HG02885 (cell line): Measurements from ENCODE around the gene ZDHHC14.
"Not testable (repeated sequence)": the region's sequence is repeated elsewhere in the genome, so short reads cannot be mapped to it uniquely, and the experiment has no call there.

Experiments used
- ATAC-seq: cut with Tn5 transposase; IDR thresholded peaks from one replicate; pipeline ENCODE4 v1.9.1; 2021; ENCODE audit warnings: mild to moderate bottlenecking; ENCODE audit not compliant: unreplicated experiment, poor library complexity

Gene ZDHHC14

DNA sequence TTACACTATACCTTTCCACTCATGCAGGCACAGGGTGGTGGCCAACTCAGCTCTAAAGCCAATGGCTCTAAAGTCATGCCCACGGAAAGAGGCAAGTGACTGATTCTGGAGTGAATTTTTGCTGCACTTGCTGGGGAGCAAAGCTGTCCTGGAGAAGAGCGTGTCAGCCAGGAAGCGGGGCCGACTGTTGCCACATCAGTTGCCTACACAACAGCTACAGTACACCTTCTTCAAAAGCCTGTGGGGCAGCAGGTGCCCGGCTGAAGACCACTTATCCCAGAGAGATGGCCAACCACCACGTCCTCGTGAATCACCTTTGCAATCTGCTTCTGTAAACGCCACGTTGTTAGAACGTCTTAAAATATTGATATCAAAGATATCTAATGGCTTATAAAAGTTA, 179.1 kb downstream of the ZDHHC14 start:
- ATAC-seq = not testable (repeated sequence)

DNA sequence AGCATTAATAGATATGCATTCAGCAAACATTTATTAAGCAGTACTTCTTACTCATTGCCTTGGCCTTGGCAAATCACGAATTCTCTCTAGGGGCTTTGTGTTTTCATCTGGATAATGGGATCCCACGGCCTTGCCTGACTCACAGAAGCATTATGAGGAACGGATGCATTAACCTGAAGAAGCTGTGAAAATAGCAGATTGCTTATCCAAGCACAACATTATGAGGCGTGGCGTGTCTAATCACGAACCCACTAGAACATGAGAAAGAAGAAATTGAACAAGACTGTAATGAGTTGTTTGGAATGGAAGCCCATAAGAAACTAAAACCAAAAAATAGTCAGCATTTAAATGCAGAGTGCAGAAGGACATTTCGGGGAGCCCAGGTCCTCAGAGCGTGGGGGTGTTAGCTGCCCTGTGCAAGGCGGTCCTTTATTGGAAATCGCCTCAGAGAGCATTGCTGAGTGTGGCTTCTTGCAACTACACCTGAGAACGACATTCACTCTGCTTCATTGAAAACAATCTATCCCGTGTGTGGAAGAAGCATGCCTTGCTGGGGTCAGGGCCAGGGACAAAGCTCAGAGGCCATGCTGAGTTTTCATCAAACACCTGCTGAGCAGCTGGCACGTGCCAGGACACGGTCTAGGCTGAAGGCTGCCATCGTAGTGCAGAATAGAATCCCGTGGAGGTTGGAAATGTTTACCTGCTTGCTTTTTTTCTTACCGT, 179.9 kb downstream of the ZDHHC14 start:
- no peak for ATAC-seq

DNA sequence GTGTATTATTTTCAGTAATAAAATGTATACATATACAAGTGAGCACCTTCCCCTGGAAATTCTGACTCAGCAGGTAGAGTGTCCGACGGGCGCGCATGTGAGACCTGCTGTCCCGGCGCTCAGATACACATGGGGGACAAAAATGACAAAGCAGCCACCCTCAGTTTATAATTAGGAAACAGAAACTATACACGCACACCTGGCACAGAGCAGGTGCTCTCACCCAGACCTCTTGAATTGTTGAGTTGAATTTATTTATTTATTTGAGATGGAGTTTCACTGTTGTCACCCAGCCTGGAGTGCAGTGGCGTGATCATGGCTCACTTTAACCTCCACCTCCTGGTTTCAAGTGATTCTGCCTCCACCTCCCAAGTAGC, 180.4 kb downstream of the ZDHHC14 start:
- ATAC-seq = peak; percentile 31

DNA sequence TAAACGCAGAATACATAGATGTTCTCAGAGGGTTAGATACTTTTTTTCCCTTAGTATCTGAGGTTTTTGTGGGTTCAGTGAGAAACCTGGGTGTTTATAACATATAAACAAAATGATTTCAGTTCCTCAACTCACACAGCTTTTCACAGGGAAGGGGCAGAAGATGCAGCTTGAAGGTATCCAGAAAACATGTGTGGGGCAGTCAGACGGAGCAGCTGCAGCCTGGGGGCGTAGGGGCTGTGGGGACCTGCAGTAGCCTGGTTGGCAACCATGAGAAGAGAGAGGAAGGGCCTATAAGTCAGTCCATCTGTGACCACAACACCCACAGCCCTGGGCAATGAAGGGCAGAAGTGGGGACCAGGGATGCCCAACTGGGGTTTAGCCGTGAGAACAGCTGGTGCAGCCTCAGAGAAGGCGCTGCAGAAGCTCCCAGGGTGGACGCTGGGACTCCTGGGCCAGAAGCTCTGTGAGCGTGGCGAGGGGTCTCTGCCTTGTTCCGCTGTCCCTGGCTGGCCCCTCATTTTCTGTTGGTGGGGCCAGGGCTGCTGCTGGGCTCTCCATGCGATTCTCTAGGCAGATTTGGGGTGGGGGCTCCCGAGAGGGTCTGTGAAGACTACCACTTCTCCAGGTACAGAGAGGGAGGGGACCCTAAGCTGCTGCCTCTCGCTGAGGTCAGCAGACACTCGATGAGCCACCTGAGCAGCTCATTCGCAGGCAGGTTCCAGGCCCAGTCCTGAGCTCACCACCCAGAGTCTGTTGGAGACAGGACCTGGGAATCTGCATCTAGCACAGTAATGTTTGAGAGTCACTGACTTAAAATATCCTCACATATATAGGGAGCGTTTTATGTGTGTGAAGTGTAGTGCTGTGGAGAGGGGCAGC, 181.2 kb downstream of the ZDHHC14 start:
- peak; percentile 42 for ATAC-seq

DNA sequence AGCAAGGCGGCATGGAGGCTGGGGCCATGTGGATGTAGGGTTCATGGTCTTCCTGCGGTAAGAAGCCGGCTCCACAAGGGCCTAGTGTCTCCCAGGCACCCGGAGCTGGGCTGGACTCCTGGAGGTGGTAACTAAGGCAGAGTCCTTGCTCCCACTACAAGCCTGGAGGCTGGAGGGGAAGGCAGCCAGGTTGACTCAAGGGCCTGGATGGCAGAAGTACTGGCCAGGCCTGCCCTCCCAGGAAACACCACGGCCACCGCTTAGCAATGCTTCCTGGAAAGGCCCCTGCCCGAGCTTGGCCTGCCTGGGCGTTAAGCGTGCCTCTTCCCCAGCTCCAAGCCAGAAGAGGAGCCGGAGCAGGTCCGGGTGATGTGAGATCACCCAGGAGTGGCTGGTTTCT, 182.0 kb downstream of the ZDHHC14 start:
- ATAC-seq = no peak

DNA sequence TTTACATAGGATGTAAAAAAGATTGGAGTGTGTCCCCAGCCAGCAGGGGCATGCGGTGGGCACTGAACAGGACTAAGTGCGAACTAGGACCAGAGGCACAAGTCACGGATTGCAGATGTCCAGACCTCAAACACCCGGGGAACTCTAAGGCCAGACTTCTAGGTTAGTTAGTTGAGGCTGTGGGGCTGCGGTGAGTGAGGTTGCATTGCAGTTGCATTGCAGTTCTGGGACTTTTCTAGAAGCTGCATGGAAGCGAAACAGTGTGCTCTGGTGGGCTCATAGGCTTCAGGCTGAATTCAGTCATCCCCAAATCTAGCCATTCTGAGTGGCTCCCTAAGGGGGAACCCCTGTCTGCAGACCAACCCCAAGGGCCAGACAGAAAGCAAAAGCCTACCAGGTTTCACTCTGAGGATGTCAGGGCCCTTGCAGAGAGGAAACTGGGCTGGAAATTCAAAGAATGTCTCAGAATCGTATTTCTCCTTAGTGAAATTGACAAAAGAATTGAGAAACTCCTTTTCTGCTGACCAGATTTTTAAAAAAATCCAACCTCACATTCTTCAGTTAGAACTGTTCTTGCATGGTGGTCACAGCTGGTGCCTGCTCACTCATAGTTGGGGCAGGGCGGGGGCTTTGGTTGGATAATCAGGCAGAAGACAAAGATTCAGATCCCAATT, 182.8 kb downstream of the ZDHHC14 start:
- ATAC-seq = peak; percentile 69

DNA sequence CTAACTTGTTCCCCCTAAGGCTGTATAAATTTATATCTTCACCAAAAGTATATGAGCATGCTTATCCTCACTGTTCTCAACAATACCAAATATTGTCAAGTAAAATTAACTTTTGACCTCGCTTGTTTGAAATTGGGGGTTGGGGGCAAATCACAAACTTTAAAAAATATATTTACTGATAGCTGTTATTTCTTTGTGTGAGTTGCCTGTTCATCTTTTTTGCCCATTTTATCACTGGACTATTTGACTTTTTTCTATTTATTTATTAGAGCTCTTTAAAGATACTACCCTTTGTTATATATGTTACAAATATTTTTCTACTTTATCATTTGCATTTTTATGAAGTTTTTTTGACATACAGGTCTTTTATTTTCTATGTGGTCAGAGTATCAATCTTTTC, 187.7 kb downstream of the ZDHHC14 start:
- no peak for ATAC-seq

DNA sequence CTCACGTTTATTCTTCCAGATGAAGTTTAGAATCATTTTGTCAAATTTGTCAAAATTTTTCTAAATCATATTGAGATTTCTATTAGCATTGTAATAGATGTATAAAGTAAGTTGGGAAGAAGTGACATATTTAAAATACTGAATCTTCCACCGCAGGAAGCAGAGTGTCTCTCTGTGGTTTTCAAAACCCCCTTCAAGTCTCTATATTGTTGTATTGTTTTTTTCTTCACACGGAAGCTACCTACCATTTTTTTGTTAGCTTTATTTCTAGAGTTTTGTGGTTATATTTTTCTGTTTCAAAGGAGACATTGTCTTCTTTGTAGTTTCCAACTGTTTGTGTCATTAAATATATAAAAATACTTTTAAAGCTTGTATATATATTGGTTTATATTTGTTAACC, 188.6 kb downstream of the ZDHHC14 start:
- peak; percentile 65 for ATAC-seq

DNA sequence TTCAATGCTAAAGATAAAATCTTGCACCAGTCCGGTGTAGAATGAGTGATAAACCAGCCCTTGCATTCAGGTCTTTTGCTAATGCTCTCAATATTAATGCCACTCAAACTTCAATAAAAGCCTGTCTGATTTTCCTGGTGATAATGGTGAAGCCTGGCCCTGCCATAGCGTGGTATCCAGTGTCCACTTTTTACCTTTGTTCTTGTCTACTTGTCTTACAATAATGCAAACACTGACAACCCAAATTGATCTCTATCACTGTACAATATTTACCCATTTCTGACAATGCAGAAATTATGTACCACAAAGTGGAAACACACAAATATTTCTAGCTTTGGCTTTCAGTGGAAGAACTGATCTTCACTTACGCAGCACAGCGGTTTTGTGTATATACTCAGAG, 189.1 kb downstream of the ZDHHC14 start:
- no peak for ATAC-seq

DNA sequence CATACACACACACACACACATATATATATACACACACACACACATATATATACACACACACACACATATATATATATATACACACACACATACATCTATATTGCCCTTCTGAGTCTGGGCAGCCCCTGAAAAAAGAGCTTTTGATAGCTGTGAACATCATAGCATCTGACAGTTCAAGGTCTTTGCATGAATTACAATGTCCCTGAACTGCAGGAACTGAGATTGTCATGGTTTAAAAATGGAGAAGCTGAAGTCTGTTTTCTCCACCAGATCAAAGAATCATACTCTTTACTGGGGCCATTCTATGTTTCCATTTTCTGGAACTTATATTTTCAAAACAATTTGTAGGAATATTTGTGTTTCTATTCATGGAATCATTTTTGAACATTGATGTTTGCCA, 189.8 kb downstream of the ZDHHC14 start:
- no peak for ATAC-seq

DNA sequence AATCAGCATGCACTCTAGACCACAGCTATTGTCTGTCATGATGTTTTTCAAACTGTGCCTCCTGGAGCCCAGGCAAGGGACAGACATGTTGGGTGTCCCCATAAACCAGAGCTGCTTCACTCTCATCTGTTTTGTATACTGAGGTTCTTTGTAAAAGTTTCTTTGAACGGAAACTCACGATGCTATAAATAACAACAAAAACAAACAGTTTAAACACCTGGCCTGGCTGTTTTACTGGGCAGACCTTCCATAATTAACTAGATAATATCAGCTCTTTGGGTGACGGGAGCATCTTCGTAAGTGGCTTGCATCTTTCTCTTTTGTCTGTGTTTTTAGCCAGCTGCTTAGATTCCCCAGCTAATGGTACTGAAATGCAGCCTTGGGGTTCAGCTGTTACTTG, 190.3 kb downstream of the ZDHHC14 start:
- peak; percentile 46 for ATAC-seq

DNA sequence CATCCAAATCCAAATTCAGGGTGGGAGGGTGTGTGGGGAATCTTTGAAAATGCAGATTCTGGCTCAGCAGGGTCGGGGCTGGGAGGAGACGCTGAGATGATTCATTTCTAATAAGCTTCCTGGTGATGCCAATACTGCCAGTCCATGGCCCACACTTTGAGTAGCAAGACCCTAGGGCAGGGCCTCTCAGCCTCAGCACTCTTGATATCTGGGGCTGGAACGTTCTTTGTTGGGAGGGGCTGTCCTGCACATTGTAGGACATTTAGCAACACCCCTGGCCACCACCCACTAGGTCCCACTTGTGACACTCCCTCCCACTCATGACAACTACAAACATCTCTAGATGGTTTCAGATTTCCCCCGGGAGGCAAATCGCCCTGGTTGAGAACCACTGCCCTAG, 191.0 kb downstream of the ZDHHC14 start:
- no peak for ATAC-seq

DNA sequence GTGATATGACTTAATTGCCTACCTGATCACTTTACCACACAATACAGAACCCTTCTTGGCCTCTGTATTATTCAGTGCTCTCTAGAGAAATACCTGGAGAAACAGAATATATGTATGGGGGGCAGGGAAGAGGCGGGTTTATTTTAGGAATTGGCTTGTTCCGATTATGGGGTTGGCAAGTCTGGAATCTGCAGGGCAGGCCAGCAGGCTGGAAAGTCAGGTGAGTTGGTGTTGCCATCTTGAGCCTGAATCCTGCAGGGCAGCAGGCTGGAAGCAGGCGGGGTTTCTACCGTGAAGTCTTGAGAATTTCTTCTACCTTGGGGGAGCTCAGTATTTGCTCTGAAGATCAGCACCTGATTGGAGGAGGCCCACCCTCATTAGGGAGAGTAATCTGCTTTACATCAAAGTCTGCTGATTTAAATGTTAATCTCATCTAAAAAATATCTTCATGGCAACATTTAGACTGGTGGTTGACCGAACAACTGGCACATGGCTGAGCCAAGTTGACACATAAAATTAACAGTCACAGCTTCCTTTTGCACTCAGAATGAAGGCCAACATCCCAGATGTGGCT, 193.9 kb downstream of the ZDHHC14 start:
- ATAC-seq = no peak

DNA sequence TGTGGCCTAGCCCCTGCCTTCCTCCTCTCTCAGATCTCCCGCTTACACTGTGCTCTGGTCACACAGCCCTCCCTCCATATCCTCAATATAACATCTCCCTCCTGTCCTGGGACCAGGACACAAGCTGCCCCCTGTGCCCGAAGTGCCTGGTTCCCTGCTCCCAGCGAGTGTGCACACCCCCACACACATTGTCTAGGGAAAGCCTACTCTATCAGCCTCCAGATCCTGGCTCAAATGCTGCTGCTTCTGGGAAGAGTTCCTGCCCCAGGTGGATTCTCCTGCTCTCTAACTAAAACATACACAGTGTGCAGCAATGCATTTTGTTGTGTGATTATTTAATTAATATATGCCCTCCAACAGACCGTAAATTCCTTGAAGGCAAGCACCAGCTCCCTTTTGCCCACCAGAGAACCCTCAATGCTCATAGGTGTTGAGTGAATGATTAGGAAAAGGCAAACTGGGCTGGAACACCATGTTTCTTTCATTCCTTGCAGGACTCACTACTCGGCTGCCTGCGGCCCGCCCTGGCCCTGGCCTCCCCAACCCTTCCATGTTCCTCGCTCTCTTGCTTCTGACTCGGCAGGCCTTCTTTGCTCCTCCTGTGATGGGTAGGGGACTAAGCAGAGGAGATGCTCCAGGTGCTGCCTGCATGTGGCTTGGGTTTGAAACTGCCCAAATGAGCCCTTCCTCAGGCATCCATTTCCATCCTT, 194.6 kb downstream of the ZDHHC14 start:
- ATAC-seq = no peak

DNA sequence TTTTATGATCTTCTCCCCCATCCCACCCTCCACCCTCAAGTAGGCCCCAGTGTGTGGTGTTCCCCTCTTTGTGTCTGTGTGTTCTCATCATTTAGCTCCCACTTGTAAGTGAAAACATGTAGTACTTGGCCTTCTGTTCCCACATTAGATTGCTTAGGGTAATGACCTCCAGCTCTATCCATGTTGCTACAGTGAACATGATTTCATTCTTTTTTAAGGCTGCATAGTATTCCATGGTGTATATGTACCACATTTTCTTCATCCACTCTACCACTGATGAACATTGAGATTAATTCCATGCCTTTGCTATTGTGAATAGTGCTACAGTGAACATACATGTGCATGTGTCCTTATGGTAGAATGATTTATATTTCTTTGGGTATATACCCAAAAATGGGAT, 196.0 kb downstream of the ZDHHC14 start:
- not testable (repeated sequence) for ATAC-seq

DNA sequence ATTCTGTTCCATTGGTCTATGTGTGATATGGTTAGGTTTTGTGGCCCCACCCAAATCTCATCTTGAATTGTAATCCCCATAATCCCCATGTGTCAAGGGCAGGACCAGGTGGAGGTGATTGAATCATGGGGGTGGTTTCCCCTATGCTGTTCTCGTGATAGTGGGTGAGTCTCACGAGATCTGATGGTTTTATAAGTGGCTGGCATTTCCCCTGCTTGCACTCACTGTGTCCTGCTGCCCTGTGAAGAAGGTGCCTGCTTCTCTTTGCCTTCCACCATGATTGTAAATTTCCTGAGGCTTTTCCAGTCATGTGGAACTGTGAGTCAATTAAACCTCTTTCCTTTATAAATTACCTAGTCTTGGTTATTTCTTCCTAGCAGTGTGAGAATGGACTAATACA, 197.5 kb downstream of the ZDHHC14 start:
- not testable (repeated sequence) for ATAC-seq

DNA sequence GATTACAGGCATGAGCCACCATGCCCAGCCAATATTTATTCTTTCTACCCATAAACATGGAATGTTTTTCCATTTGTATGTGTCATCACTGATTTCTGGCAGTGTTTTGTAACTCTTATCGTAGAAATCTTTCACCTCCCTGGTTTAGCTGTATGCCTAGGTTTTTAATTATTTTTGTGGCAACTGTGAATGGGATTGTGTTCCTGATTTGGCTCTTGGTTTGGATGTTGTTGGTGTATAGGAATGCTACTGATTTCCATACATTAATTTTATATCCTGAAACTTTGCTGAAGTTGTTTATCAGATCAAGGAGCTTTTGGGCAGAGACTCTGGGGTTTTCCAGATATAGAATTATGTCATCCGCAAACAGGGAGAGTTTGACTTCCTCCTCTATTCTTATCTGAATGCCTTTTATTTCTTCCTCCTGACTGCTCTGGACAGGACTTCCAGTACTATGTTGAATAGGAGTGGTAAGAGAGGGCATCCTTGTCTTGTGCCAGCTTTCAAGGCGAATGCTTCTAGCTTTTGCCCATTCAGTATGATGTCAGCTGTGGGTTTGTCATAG, 198.6 kb downstream of the ZDHHC14 start:
- ATAC-seq = no peak

DNA sequence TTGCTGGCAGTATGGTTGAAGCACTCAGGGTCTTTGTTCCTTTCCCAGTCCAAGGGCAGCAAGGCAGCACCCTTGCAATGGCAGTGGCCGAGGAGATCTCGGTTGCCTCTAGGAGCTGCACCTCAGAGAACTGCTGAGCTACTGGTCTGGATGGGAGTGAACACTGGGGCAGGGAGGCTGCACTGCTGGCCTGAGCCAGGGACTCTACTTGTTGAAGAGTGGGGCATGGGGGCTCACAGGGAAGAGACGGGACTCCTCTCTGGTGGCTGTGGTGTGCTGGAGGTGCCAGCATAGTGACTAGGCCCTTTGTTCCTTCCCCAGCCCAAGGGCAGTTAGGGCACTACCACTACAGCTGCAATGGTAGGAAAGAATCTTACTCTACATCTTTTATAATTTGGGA, 203.0 kb downstream of the ZDHHC14 start:
- ATAC-seq = no peak

DNA sequence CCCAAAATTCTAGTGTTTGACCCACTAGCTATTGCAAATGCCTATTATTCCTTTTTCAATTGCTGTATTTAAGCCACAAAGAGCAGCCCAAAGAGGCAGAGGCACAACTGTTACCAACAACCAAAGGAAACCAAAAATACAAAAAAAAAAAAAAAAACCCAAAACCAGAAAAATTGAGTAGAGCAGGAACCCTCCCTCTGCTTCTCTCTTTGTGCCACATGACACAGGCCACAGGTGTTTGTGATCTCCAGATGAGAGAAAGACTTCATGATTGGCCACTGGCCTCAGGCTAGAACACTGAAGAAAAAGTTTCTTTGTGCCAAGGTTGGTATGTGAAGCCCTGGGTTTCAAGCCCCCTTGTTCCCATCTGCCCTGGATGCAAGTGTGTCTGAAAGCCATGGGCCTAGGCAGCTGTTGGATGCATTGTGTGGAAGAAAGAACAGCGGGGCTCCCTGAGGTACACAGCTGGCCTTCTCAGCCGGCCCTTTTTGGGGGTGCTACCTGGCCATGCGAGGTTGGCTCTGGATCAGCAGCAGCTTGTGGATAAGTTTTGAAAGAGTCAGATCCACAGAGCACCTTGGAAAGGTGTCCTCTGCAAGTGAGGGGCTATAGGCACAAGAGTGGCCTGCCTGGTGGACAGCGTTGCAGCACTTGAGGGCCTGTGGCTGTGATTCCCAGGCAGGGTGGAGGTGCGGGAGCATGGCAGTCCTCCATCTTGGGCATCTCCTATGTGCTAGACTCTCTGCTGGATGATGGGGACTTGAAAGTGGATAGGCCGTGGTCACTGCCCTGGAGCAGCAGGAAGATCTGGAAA, 204.5 kb downstream of the ZDHHC14 start:
- no peak for ATAC-seq
